ENCODE measurements around the gene SORBS1.

The SORBS1 gene

DNA sequence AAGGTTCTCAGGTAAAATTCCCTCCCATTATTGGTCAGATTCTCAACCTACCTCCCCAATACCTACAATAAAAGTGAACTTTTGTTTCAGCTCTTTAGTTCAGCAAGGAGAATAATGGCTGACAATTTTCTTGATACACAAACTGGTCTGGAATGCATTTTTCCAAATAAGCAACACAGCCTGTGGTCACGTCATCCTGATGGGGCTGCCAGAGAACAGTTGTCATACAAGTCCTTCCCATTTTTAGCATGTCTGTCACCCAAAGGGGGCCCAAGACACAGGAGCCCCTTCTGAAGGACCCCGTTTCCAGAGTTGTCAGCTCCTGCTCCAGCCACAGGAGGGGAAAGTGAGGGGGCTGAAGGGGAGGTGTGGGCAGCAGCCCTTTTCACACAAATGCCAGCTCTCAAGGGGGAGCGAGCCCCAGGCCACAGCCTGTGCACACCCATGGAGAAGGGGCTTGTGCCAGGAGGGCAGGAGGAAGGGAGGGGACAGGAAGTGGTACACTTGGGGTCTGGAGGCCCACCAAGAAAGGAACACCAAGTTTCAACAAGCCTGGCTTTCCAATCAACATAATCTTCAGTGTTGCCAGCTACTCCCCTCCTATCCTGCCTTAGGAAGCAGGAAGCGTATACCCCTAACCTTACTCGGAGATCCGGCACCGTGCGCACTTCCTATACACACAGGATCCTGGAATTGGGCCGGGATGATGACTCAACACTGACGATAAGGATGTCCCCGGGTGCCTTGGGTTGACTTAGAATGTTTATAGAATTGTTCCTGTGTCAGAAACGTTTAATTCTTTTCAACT lies 227.0 kb downstream of the SORBS1 start:
- DNase-seq, result no peak

DNA sequence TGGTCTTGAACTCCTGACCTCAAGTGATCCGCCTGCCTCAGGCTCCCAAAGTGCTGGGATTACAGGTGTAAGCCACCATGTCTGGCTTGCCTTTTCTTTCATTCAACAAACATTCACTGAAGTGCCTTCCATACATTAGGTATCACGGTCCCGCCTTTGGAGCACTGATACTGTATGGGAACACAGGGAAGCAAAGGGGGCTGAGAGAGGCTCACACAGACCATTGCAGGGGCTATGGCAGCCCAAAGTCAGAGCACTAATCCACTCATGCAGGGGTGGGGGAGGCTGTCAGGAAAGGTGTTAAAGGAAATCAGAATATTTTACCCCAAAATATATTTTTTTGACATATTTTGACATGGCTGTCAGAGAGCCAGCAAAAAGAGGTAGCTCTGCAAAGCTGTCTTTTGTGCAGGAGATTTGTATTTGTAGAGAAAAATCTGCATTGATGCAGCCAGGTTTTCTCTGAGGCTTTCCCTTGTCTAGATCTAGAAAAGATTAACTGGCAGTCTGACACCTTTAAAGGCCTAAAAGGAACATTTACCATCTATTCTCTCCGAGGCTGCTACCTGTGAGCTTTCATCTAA lies 228.4 kb downstream of the SORBS1 start:
- no peak for DNase-seq

DNA sequence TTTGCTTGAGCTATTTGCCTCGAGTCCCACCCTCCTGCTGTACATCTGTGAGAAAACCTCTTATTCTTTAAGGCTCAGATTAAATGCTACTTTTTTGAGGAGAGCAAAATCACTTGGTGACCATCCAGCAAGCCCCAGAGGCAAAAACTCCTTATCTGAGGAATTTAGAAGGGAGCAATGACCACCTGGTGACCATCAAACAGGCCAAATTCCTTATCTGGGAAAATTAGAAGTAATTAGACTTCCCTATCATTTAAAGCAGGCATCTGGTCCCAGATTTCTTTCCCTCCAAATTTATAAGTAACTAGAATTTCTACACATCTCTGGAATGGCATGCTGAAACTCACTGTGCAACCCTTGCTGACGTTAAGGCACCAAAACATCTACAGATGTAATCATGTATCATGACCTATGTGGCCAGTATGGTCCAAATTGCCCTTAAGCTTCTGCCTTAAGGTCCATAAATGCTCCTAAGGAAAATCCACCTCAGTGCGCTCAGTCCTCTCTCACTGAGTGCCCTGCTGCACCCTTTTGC lies 229.5 kb downstream of the SORBS1 start:
- no peak for DNase-seq

DNA sequence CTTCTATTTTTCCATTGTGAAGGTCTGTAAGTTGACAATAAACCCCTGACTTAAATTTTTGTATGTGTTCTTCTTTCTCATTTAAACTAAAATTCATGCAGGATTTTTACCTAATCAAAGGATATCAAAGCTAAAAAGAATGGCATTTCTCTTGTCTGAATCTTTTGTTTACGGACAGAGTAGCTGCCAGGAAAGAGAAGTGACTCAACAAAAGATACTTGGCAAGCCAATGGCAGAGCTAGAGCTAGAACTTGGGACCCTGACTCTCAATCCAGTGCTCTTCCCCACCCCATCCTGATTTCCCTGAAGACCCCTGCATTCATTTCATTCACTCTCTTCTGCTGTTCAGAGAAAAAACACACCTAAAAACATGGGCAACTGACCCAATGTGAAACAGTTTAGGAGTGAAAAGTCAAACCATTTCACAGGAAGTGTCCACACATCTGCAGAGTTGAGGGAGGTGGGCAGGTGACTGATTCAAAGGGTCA lies 230.2 kb downstream of the SORBS1 start:
- DNase-seq, result no peak

DNA sequence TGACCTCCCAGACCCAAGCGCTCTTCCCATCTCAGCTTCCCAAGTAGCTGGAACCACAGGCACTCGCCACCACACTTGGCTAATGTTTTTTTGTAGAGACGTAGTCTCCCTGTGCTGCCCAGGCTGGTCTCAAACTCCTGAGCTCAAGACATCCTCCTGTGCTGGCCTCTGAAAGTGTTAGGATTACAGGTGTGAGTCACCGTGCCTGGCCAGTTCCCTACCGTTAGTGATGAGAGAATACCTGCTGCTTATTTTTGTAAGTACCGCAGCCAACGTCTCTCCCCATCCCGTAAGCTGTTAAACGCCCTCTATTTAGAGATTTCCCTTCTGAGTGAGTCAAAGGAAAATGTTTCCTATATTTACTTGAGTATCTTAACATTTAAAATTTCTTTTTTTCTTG lies 231.9 kb downstream of the SORBS1 start:
- DNase-seq, result no peak

DNA sequence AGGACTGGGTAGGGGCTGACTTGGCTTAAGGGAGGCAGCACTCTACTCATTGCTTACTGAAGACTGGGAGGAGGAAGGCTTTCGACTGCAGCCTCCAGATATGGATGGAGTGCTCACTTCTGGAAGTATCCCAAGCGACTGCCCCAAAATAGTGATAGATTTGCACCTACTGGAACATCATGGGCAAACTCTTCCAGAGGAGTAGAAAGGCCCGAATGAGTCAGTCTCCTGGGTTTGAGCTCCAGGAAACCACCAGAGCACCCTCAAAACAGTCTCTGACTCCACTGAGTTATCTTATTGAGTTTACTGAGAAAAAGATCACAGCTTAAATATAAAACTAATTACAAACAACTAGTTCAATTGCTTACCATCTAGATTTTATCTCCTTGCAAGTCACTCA lies 233.2 kb downstream of the SORBS1 start:
- no peak for DNase-seq

DNA sequence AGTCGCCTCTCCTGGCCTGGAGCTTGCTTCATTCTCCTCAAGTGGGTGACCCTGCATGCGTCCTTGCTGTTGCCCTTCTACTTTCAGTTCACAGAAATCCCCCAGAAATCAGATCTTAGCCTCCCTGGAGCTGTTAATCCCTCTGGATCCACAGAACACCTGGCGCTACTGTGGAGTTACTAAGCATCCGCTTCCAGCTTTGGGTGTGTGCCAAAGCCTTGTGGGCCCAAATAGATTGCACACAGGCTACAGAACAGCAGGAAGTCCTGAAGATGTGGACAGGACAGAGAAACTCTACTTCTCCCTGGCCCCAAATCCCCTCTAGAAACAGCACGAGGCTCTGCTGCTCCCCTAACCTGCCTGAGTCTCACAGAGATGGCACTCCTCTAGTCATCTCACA lies 233.8 kb downstream of the SORBS1 start:
- peak; percentile 73 for DNase-seq

DNA sequence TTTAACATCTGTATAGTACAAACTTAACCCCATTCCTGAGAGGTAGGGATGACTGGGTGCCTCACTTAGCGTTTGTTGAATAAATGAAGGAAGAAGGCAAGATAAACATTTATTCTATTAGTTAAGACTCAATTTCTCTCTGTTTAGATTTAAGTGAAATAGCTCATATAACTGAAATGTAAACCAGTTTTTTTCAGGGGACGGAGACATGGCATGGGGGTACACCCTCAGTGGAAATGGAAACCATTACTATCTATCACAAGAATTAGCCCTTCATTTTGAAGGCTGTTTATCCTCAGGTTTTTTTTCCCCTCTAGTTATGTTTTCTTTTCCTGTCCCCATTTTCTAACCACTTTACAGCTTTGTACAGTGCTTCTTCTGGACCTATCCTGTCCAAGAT lies 234.8 kb downstream of the SORBS1 start:
- DNase-seq, result no peak

DNA sequence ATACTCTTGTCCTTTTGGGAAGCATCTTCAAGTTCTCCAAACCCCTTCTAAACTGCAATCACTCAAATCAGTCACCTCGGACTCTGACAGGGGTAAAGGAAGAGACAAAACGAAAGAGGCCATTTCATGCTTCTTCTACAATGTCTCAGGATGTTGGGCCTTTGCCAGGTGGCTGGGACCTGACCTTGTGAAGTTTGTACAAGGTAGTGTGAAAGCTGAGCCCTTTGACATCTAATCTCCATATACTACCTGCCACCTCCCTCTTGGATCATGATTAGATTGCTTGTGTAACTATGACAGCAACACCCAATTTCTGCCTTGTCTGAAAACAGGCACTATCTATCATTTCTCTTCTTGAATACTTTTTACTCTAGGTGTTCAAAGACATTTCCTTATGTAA lies 235.3 kb downstream of the SORBS1 start:
- no peak for DNase-seq

DNA sequence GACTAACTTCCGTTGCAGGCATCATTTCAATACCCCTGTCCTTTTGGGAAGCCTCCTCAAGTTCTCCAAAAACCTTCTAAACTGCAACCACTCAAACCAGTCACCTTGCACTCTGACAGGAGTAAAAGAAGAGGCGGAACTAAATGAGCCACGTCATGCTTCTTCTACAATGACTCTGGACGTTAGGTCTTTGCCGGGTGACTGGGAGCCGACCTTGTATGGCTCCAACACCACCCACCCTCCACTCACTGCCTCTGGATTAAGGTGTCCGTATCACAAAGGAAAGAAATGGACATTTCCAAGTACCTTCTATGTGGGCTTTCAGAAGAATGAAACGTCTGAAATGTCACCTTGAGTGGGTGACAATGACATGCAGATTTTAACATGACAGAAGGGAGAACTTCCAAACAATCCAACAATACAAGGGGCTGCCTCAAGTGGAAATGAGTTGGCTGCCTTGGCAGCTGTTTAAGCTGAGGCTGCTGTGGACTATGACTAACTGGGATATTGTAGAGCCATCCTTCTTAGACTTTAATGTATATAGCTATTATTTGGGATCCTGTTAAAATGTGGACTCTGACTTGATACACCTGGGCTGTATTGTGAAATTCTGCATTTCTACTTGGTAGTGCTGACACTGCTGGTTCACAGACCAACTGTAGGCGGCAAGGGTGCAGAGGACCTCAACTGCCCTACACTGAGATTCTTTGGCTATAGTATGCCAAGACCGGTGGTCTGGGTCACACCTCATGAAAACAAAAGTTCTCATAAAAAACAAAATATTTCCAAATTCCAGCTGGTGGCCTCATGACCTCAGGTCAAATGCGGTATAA lies 236.5 kb downstream of the SORBS1 start:
- DNase-seq, result no peak

DNA sequence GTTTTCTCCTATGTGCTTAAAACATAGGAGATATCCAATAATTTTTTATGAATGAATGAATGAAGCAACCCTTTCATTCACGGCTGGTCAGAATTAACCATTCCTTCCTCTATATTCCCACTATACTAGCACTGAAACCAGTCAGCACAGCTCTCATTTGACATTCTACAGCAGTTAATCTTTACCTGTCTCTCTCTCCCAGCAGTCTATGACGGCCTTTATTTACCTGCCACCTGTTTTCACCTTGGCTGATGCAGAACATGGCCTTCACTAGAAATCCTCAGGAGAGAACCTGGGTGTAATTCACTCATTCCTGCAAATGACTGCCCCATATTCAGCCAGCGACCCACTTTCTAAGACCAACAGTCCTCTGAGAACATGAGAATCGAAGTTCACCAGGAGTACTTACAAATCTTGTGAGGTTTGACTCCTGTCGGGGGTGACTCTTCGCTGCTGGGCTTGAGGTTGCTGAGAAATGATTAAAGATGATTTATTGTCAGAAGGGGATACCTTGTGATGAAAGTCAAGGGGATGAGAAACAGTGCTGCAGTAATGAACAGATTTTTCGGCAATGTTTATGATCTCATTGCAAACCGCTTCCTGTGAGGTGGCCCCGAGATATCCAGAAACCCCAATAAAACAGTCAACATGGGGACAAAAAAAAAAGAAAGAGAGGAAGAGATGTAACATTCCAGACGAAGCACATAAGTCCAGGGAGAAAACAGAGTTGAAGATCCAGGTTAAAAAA lies 239.4 kb downstream of the SORBS1 start:
- DNase-seq, result no peak

DNA sequence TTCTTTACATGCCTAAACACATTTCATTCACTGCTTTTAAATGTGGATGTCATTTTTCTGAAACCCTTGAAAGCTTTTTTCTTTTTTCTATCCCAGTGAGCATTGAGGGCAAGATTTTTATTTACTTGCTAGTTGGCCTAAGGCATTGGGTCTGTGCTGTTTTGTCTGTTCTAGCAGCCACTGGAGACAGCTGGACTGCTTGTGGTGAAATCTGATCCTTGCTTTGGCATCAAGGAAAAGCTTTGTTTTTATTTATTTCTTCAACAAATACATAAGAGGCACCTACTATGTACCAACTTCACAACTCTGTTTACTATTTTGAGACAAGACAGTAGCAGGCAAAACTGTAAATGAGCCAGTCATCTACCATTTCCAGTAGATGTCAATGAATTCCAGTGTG lies 241.9 kb downstream of the SORBS1 start:
- DNase-seq, result no peak

DNA sequence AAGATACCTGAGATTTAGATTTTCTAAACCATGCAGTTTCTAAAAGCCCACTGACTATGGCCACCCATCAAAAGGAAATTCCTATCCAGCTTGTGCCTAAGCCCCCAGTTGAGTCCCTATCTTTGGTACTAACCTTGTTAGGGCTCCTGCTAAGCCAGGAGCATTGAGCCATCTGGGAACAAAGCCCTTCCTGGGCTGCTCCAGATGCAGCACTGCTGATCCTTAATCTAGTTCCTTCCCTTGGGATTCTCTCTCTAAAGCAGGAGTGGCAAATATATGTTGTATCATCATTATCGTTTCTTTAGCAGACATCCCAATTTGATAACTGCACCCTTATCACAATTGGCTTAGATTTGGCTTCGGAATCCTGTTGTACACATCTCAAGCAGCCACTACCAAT lies 245.7 kb downstream of the SORBS1 start:
- no peak for DNase-seq

DNA sequence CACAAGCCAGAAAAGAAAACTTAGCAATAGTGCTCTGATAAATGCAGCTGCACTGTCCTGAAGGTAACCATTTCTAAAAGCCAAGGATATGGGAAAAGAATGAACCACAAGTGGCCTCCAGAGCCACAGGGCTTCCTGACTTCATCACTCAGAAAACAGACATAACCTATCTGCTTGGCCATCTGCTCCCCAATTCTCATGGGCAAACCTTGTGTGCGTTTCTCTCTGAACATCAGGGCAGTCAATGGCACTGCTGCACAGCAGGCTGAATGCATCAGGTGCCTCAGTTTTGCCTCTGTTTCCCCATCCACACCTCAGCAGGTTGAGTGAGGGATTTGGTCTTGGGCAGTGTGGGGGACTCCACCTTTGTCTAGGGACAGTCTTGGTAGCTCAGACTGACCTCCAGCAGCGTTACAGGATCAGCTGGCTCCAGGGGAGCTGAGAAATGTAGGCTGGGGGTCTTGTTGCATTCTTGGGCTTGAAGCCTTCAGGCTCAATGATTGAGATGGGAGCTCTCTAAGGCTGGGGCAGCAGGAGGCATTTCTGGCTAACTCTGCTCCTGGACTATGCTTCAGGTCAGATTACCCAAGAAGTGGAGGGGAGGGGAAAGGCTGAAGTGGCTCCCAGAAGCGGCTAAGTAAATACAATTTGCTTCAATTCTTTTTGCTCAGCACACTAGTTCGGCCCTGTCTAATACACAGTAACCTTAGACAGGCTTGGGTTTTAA lies 246.8 kb downstream of the SORBS1 start:
- no peak for DNase-seq

DNA sequence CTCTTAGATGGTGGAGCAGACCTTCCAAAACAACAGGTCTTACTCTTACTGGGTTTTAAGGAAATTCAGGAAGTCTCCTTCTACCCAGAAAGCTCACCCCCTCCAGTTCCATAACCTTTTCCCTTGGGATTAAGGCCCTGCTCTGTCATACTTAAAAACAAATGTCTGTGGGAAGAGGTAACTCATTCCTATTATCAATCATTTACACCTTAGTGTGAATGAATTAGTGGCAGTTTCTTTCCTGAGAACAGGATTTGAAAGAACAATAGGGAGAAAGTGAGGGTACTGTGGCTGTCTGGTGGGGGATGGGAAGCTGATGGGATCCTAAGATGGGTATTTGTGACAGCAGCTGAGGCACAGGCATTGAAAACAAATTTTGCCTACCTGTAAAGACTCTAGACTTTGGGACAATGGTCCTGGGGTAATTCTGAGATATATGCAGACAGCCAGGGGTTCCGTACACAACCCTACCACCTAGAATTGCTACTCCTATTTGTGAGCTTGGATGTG lies 248.1 kb downstream of the SORBS1 start:
- no peak for DNase-seq

DNA sequence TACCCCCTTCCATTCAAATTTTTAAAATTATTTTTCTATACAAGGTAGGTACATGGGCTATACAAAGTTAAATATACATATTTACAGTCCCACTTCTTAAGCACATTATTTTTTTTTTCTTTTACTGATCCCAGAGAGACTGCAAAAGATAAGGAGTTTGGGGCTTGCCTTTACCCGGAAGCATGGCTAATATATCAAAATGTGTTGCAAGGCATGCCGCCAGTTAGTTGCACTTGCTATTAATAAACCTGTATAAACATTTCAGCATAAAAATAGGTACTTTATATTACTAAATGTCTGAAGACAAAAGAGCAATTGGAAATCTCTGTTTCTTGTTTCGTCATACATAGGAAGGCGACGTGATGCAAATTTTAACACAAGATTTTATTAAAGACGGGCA lies 248.9 kb downstream of the SORBS1 start:
- no peak for DNase-seq

DNA sequence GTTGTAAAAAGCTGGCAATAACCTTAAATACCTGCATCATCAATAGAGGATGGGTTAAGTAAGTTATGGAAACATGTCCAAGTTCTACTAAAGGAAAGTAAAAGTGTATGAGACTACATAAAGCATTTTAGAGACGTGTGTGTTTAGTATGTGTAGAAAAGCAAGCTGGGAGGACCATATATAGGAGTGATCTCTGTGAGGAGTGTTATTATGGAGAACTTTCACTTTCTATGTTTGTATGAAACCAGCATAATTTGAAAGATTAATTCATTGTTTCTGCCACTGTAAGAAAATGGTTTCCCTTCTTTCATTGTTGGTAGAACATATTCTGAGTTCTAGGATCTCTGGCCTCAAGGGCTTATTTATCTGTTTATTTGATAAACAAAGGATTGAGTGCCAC lies 251.2 kb downstream of the SORBS1 start:
- DNase-seq, result no peak

DNA sequence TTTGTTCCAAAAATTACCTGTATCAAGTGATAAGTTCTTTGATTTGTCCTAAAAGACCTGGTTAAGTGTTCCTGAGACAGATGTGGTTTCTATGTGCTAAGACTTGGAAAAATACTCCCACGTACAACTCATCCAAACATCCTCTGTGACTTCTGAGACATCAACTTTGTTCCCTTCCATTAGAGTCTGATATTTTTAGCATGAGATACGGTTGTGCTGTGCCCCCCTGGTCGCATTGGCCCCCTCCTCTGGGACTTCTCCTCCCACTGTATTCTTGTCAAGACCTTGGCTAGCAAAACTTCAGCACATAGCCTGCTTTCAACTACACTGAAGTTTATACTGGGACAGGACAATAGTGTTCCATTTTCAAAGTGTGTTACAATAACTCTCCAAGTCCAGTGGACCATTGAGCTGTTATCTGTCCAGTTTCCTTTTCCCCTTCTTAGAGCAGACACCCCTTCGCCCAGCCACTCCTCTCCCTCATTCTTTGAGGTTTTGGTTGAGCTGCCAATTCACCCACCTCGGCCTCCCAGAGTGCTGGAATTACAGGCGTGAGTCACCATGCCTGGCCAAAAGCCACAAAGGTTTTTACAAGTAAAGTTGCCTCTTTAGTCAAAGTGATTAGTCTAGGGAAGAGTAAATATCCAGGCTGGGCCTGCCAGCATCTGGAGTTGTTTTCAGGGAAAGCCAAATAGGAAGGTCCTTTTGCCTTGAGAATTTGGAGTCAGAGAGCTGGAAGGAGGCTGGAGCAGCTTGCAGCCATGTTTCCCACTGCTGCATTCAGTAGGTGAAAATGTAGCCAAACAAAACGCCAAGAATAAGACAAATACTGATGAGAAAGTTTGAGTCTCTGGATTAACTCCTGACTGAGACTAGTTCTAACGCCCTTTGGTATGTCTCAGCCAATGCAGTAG lies 252.5 kb downstream of the SORBS1 start:
- DNase-seq, result no peak

DNA sequence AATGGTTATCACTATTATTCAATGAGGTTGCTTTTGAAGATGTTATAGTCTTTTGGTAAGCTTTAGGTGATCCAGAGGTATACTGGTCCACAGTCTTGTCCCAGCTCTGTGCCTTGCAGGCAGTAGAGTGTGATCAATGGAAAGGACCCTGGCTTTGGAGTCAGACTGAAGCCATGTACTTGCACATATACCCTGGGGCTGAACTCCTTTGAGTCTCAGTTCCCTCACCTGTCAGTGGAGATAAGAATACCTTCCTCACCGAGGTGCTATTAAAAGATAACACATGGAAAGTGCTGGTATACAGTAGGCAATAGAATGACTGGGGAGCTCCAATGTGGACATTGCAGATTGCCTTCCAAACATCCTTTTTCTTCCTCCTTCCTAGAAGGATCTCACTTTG lies 254.3 kb downstream of the SORBS1 start:
- no peak for DNase-seq

DNA sequence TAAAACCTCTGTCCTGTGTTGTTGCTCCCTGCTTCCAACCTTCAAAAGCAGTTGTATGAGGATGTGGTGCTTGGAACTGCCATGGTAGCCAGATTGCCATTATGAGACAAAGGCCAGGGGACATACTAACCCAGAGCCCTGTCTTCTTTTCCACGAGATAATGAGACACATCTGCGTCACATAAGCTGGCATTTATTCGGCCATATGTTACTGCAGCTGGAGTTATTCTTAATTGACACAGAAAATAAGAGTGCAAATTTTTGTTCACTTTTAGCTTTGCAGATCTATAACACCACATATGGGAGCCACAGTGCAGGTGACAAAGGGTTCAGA lies 254.9 kb downstream of the SORBS1 start:
- no peak for DNase-seq
